Osteoblast (primary cell): ENCODE measurements around the gene AUTS2. TPM values are rescaled to one million over a fixed set of nuclear protein-coding genes. Genes with fewer than 3 reads are reported as not detected.
A peak's percentile ranks its signal among the peaks of the same experiment; 100 is the strongest.

Experiments
- DNase-seq: peaks from one replicate; pipeline ENCODE4 v3.0.0; 2011; ENCODE audit warnings: low spot score, mixed read lengths; ENCODE audit not compliant: insufficient read length; ENCODE audit errors: missing footprints
- H2AFZ ChIP-seq: 2 replicates; pipeline ENCODE4 v1.6.0; 2011; ENCODE audit warnings: mild to moderate bottlenecking, low read length
- H3K27ac ChIP-seq: 2 replicates; pipeline ENCODE4 v1.5.1; 2011; ENCODE audit warnings: mild to moderate bottlenecking, low read depth, low read length, moderate library complexity
- H3K27me3 ChIP-seq: 2 replicates; pipeline ENCODE4 v1.6.0; 2012; ENCODE audit warnings: mild to moderate bottlenecking, control low read depth, inconsistent platforms, low read length, moderate library complexity; ENCODE audit not compliant: insufficient read depth
- H3K36me3 ChIP-seq: 2 replicates; pipeline ENCODE4 v1.5.1; 2011; ENCODE audit warnings: mild to moderate bottlenecking, low read length, control low read depth, moderate library complexity; ENCODE audit not compliant: insufficient read depth
- H3K4me1 ChIP-seq: 2 replicates; pipeline ENCODE4 v1.5.1; 2011; ENCODE audit warnings: mild to moderate bottlenecking, low read length, control low read depth, moderate library complexity; ENCODE audit not compliant: insufficient read depth
- H3K4me2 ChIP-seq: 2 replicates; pipeline ENCODE4 v1.6.0; 2011; ENCODE audit warnings: mild to moderate bottlenecking, low read length; ENCODE audit not compliant: insufficient read depth
- H3K4me3 ChIP-seq: fragments of 200-600 bp; sonication (generic); 3 replicates; pipeline ENCODE4 v1.5.1; 2012; ENCODE audit warnings: mild to moderate bottlenecking, low read length, inconsistent platforms; ENCODE audit not compliant: insufficient read depth
- H3K79me2 ChIP-seq: 2 replicates; pipeline ENCODE4 v1.6.0; 2012; ENCODE audit warnings: mild to moderate bottlenecking, low read length, control low read depth, inconsistent platforms; ENCODE audit not compliant: insufficient read depth
- H3K9me3 ChIP-seq: 2 replicates; pipeline ENCODE4 v1.5.1; 2011; ENCODE audit warnings: low read depth, low read length, control low read depth
- H4K20me1 ChIP-seq: 2 replicates; pipeline ENCODE4 v1.6.0; 2012; ENCODE audit warnings: mild to moderate bottlenecking, low read length, control low read depth; ENCODE audit not compliant: insufficient read depth
- total RNA-seq: library from RNA; depleted of rRNA; stranded (reverse); fragments of >200 nt; gene quantifications from 2 replicates; pipeline ENCODE4 v1.2.3, GENCODE V29; 2012
- TF ChIP-seq, protein P1 (sequence below): IDR thresholded peaks from 2 replicates; pipeline ENCODE4 v1.5.1; 2011; ENCODE audit warnings: mild to moderate bottlenecking, low read depth, low read length, moderate library complexity; ENCODE audit errors: extremely low read depth

Gene AUTS2
- total RNA-seq, 1 donor = 15.2 TPM

GRCh38 chr7:69599286-69599954 lies 1.1 kb downstream of the AUTS2 start:
- peak; percentile 83 for DNase-seq
- TF ChIP-seq, protein P1, sequence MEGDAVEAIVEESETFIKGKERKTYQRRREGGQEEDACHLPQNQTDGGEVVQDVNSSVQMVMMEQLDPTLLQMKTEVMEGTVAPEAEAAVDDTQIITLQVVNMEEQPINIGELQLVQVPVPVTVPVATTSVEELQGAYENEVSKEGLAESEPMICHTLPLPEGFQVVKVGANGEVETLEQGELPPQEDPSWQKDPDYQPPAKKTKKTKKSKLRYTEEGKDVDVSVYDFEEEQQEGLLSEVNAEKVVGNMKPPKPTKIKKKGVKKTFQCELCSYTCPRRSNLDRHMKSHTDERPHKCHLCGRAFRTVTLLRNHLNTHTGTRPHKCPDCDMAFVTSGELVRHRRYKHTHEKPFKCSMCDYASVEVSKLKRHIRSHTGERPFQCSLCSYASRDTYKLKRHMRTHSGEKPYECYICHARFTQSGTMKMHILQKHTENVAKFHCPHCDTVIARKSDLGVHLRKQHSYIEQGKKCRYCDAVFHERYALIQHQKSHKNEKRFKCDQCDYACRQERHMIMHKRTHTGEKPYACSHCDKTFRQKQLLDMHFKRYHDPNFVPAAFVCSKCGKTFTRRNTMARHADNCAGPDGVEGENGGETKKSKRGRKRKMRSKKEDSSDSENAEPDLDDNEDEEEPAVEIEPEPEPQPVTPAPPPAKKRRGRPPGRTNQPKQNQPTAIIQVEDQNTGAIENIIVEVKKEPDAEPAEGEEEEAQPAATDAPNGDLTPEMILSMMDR = no peak
- H3K36me3 ChIP-seq = no peaks in the 10 kb centered on the region
- H3K27me3 ChIP-seq = peaks cover 7% of the 10 kb centered on the region
- H3K4me3 ChIP-seq = peak overlapping the region; percentile 88
- no peaks in the 10 kb centered on the region for H3K9me3 ChIP-seq
- H3K79me2 ChIP-seq = peaks cover 11% of the 10 kb centered on the region
- peak overlapping the region; percentile 76 for H2AFZ ChIP-seq
- H3K4me2 ChIP-seq = peak overlapping the region; percentile 85
- peaks cover 11% of the 10 kb centered on the region for H4K20me1 ChIP-seq
- peaks cover 5% of the 10 kb centered on the region for H3K4me1 ChIP-seq
- H3K27ac ChIP-seq = no peak overlapping the region

DNA sequence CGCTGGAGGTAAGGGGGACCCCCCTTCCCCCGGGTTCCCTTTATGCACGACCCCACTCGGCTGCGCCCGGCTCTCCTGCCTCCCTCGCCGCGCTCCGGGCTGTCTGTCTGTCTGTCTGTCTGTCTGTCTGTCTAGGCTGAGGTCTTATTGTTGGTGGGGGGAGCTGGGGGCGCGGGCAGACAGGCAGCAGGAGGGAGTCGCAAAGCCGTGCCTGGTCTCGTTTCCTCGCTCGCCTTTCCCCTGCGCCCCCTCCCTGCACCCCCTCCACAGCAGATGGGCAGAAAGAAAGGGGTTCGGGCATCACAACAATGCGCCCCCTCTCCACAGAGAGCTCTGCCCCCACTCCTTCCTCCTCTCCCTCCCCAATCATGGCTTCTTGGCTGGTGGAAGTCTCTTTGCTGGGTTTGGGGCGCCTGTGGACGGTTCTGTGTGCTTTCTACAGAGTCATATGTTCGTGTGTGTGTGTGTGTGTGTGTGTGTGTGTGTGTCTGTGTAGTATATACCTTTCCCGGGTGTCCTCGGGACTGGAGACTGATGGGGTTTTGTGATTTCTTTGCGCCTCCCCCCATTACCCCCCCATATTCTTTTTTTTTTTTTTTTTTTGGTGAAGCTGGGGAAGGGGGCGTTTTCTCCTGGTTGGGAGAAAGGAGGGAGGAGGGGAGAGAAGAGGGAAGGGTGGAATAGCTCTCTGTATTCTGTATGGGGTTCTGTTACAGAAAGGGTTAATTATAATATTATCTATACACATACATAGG lies 1.9 kb downstream of the AUTS2 start:
- H3K4me1 ChIP-seq = peaks cover 5% of the 10 kb centered on the region
- H3K27ac ChIP-seq = no peak overlapping the region
- H3K79me2 ChIP-seq = peaks cover 11% of the 10 kb centered on the region
- peak overlapping the region; percentile 88 for H3K4me3 ChIP-seq
- peak; percentile 83 for DNase-seq
- peak overlapping the region; percentile 85 for H3K4me2 ChIP-seq
- no peaks in the 10 kb centered on the region for H3K36me3 ChIP-seq
- peak overlapping the region; percentile 75 for H2AFZ ChIP-seq
- peaks cover 7% of the 10 kb centered on the region for H3K27me3 ChIP-seq
- no peaks in the 10 kb centered on the region for H3K9me3 ChIP-seq
- TF ChIP-seq, protein P1 = no peak
- peaks cover 13% of the 10 kb centered on the region for H4K20me1 ChIP-seq

DNA sequence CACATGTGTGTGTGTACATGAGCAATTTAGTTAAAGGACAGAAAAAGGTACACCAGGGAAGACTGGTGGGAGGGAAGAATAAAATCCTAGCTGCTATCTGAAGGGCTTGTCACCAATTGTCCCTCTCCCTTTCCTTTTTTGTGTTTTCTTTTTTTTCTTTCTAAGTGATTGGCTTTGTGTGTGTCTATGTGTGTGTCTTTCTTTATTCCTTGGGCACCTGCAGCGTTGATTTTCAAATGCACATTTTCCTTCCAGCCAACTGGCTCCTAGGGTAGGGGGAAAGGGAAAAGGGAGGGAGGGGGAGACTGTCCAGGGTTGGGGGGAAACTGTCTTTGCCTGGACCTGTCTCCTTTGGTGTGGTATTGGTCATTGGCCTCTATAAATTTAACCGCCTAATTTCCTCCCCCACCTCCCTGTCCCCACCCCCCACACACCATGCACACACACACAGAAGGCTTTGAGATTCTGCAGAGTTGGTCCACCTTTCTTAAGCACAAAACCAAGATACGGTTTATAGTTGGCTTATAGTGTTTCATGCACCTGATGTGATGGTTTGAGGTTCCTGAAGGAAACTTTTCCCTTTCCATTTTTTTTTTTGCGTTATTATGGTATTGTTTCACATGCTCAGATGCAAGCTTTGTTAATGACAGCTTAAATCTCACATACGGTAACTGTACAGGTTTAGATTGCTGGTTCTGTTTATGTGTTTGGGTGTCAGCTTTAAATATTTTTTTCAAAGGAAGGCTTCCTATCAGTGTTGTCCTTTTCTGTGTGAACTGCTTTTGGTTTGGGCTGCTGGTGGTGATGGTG lies 2.6 kb downstream of the AUTS2 start:
- Histone ChIP-seq H3K9me3 (no peaks in the 10 kb centered on the region), H3K4me2 (peak overlapping the region; percentile 85), H3K36me3 (no peaks in the 10 kb centered on the region), H4K20me1 (peaks cover 15% of the 10 kb centered on the region), H3K27ac (no peak overlapping the region), H3K27me3 (peaks cover 7% of the 10 kb centered on the region), H3K79me2 (peaks cover 19% of the 10 kb centered on the region), H3K4me3 (peak overlapping the region; percentile 88), H2AFZ (no peak overlapping the region), H3K4me1 (peaks cover 5% of the 10 kb centered on the region)
- TF ChIP-seq, protein P1 = no peak
- DNase-seq = no peak
